HG02610 (cell line): ENCODE measurements around the gene SCLY.

Source experiments
- ATAC-seq: cut with Tn5 transposase; IDR thresholded peaks from one replicate; pipeline ENCODE4 v1.9.1; 2021; ENCODE audit warnings: mild to moderate bottlenecking, moderate library complexity; ENCODE audit not compliant: unreplicated experiment

SCLY gene

DNA sequence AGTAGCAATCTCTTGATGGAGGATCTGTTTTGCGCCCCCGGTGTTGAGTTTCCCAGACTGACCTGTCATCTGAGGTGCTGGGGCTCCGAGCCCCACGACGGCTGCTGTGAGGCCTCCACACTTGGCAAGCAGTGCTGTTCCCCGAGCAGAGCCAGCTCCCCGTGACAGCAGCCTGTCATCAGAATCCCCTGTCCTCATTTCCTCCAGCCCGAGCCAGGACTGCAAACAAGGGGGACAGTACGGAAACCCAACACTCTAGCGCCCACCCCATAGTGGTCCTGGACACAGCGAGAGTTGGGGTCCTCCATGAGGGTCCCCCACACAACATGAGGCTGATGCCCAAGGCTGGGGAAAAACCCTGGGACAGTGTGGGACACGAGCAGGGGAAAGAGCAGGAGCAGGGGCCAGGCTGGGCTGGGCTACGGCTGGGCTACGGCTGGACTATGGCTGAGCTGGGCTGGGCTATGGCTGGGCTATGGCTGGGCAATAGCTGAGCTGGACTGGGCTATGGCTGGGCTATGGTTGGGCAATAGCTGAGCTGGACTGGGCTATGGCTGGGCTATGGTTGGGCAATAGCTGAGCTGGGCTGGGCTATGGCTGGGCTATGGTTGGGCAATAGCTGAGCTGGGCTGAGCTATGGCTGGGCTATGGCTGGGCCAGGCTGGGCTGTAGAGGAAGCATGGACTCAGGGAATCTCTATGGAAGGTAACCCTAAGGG is 76.2 kb downstream of the SCLY start:
- no peak for ATAC-seq

DNA sequence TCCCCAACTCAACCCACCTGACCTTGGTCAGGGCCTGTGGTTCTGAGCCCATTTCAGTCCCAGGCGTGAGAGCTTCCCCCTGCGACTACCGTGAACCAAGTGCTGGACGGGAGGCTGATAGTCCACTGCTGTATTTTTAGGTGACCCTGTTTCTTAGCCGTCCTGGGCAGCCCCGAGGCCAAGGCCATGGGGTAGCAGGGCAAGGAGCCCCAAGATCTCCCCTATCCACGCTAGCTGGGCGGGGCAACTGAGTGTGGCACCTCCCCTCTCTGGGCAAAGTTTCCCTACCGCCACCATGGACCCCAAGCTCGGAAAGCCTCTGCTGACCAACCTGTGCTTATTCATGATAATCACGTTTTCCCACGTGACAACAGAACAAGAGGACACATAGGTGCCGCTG is 77.1 kb downstream of the SCLY start:
- no peak for ATAC-seq

DNA sequence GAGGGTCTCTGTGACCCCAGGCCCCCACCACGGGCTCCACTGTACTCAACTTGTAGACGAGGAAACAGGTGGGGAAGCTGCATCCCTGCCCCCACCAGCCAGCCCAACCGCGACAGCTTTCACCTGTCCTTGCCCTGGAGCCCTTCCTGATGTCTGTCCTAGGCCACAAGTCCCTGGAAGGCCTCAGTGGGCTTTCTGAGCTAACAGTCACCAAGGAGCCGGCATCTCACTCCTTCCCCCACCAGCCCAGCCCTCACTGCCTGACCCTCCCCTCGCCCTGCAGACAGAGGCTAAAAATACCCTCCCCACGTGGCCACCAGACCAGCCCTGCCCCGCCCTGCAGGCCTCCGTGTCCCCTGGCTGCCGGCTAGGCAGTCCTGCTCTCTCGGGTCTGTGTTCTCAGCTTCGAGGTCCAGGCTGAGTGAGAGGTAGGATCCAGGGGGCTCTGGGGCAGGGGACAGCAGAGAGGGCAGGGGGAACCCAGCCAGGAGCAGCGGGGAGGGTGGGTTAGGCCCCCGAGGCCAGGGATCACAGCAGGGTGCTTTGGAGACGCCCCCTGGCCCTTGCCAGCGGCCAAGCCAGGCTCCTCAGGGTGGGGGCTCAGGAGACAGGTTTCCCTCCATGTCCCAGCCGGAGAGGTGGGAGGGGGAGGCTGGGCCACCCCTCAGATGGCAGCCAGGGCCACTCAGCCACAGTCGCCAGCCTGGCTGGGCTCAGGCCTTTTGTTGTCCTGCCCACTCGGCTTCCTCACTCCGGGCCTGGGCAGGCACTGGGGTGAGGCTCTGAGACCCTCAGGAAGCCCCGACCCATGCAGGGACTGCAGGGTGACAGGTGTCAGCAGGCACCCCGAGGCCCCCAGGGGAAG is 77.8 kb downstream of the SCLY start, which contains the start of gene KLHL30:
Gene KLHL30, plus strand, starts transcription at position 338 of the 865 bp plus-strand sequence. CDS start 2,087 bp downstream, outside the sequence.
- no peak for ATAC-seq

- no peak for ATAC-seq
Measured at GRCh38 chr2:238139196-238140039, 78.6 kb downstream of the SCLY start.

GRCh38 chr2:238140040-238140439 is 79.2 kb downstream of the SCLY start:
- ATAC-seq, result no peak

GRCh38 chr2:238140721-238141540 is 80.1 kb downstream of the SCLY start:
- ATAC-seq, result no peak

GRCh38 chr2:238141541-238142318 is 80.9 kb downstream of the SCLY start:
- no peak for ATAC-seq

DNA sequence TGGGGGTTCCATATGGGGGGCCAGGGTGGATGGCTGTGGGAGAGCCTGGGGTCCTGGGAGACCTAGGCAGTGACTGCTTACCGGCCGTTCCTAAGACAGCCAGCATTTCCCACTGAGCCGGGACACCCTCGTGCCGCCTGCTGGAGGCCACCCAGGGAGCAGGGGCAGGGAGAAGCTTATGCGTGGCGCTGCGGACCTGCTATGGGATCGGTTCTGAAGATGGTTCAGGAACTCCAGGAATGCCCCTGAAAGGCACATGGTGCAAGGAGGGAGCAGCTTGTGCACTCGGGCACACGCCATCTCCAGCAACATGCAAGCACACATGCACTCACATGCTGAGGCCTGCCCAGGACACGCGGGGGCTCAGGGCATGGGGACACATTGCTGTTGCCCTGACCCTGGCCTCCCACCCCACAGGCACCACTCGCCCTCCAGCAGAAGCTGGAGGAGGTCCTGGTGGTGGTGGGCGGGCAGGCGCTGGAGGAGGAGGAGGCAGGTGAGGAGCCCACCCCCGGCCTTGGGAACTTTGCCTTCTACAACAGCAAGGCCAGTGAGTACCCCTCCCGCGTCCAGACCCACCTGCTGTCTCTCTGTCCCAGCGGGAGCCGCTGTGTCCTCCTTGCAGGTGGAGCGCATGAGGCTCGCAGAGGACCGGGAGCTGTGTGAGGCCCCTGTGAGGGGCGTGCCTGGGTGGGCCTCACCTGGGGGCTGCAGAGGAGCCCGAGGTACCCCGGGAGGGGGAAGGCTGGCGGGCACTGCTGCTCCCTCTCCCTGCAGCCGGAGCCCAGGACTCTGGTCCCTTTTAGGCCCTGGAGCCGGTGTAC is 81.8 kb downstream of the SCLY start:
- no peak for ATAC-seq

DNA sequence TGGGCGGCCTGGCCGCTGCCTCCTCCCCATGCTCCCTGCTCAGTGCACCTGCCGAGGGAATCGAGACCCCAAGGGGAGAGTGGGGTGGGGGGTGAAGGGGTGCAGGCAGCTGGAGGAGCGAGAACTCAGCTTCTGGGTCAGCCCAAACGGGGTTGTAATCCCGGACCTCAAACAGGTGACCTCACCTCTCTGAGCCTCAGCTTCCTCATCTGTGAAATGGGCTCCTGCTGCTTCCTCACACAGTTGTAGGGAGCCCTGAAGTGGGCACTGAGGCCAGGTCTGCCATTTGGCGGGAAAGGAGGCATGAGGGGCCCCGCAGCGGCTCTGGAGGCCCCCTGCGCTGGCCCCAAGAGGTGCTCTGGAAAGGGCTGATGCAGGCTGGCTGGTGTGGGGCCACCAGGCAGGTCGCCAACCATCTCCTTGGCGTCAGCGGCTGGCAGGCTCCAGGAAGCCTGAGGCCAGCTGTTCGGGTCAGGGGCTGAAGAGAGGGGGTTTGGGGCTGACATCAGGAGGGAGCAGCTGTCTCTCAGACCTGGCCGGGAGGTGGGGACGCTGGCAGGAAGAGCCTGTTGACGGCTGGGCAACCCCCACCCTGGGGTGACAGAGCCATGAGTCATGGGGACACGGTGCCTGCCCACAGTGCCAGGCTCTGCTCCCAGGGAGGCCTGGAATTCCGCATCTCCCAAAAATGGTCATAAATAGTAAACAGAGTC is 82.6 kb downstream of the SCLY start:
- ATAC-seq, result no peak

DNA sequence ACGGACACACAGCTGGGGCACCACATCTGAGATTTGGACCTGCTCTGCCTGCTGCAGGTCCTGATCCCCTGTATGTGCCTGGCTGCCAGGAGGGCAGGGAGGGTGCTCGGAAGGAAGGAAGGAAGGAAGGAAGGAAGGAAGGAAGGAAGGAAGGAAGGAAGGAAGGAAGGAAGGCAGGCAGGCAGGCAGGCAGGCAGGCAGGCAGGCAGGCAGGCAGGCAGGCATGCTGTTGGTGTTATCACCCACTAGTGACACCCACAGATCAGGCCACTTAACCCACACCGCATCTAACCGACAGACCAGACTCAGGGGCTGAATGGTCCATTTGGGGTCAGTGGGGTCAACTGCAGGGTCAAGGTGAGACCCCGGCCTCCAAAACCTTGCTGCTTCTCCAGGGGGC is 83.5 kb downstream of the SCLY start:
- no peak for ATAC-seq

GRCh38 chr2:238145046-238145445 is 84.2 kb downstream of the SCLY start:
- no peak for ATAC-seq

DNA sequence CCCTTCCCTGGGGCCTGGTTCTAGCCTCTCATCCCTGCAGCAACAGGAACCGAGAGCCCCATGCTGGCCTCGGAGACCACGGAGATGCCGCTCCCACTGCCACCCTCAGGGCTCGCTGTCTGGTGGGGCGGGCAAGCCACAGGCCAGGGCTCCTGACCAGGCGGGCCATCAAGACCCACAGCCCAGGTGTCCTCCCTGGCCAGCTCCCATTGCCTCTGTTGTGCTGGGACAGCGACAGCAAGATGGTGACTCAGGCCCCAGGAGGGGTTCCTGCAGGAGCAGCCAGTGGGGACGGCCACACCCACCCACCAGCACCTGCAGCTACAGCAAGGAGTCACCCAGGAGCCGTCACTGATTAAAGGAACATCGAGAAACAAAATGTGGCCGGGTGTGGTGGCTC is 85.0 kb downstream of the SCLY start:
- ATAC-seq, result no peak

- no peak for ATAC-seq
Measured at GRCh38 chr2:238146884-238147544, 86.2 kb downstream of the SCLY start.

- ATAC-seq, result no peak
Measured at GRCh38 chr2:238148981-238149380, 88.2 kb downstream of the SCLY start.
